Cardiac muscle cell (in vitro differentiated cells and primary cell): ENCODE data around the gene SPATA13. TPM values are rescaled to one million over a fixed set of nuclear protein-coding genes. Genes with fewer than 3 reads are reported as not detected.

Experiments used
- DNase-seq, 2 donors: peaks; one replicate each; pipeline versions ENCODE4 v3.0.0 to v3.0.0-alpha.2; 2010 to 2017; ENCODE audit warnings: low read depth in 1 of 2, low spot score in 1 of 2
- H3K27ac ChIP-seq: fragments of 200-600 bp; sonication (generic); 2 replicates; pipeline ENCODE4 v1.5.1; 2016
- H3K27me3 ChIP-seq: fragments of 200-600 bp; sonication (generic); 2 replicates; pipeline ENCODE4 v1.6.0; 2016; ENCODE audit warnings: control low read depth
- H3K36me3 ChIP-seq: fragments of 200-600 bp; sonication (generic); 2 replicates; pipeline ENCODE4 v1.5.1; 2016; ENCODE audit warnings: control low read depth
- H3K4me1 ChIP-seq: fragments of 200-600 bp; sonication (generic); 2 replicates; pipeline ENCODE4 v1.8.1; 2017; ENCODE audit warnings: low read depth, mild to moderate bottlenecking, mixed run types
- H3K4me3 ChIP-seq: fragments of 200-600 bp; sonication (generic); 2 replicates; pipeline ENCODE4 v1.5.1; 2016; ENCODE audit warnings: mild to moderate bottlenecking
- H3K9me3 ChIP-seq: fragments of 200-600 bp; sonication (generic); 2 replicates; pipeline ENCODE4 v1.5.1; 2017; ENCODE audit warnings: low read depth, mild to moderate bottlenecking, control low read depth
- CTCF ChIP-seq: IDR thresholded peaks from 2 replicates; pipeline ENCODE4 v1.5.1; 2012; ENCODE audit warnings: low read depth, mild to moderate bottlenecking, low read length
- polyA plus RNA-seq: library from polyadenylated mRNA; unstranded; fragments of >200 nt; fragmentation: Nextera tagmentation; extraction: Ambion mirVana; gene quantifications from 2 replicates; pipeline ENCODE4 v1.2.1, GENCODE V29; 2016
- total RNA-seq: library from RNA; depleted of rRNA; stranded (reverse); fragments of >200 nt; gene quantifications from 2 replicates; pipeline ENCODE4 v1.2.3, GENCODE V29; 2016

SPATA13 gene
- total and polyA plus RNA-seq, 2 experiments from 2014 or later: 3.9 to 23.3 TPM

GRCh38 chr13:24228852-24229458, 68.4 kb downstream of the SPATA13 start:
- Histone ChIP-seq H3K4me3 (no peak overlapping the region), H3K27me3 (no peaks in the 10 kb centered on the region), H3K36me3 (no peaks in the 10 kb centered on the region), H3K27ac (no peak overlapping the region), H3K4me1 (peaks cover 2% of the 10 kb centered on the region), H3K9me3 (no peaks in the 10 kb centered on the region)
- peak; percentile 93 for TF ChIP-seq CTCF
- DNase-seq: peak; percentile 69 to 84

GRCh38 chr13:24230428-24231072, 70.0 kb downstream of the SPATA13 start:
- no peak for DNase-seq
- H3K27ac ChIP-seq: no peak overlapping the region
- H3K9me3 ChIP-seq: no peaks in the 10 kb centered on the region
- no peak for TF ChIP-seq CTCF
- no peaks in the 10 kb centered on the region for H3K27me3 ChIP-seq
- peaks cover 7% of the 10 kb centered on the region for H3K4me1 ChIP-seq
- H3K36me3 ChIP-seq: no peaks in the 10 kb centered on the region
- no peak overlapping the region for H3K4me3 ChIP-seq

GRCh38 chr13:24231377-24231776, 70.9 kb downstream of the SPATA13 start:
- DNase-seq: no peak
- H3K36me3 ChIP-seq: no peaks in the 10 kb centered on the region
- H3K4me1 ChIP-seq: peaks cover 7% of the 10 kb centered on the region
- no peaks in the 10 kb centered on the region for H3K27me3 ChIP-seq
- no peak overlapping the region for H3K27ac ChIP-seq
- no peak for TF ChIP-seq CTCF
- no peak overlapping the region for H3K4me3 ChIP-seq
- no peaks in the 10 kb centered on the region for H3K9me3 ChIP-seq

- Histone ChIP-seq H3K27me3 (no peaks in the 10 kb centered on the region), H3K27ac (no peak overlapping the region), H3K9me3 (no peaks in the 10 kb centered on the region), H3K4me3 (no peak overlapping the region), H3K4me1 (peaks cover 7% of the 10 kb centered on the region), H3K36me3 (no peaks in the 10 kb centered on the region)
- DNase-seq: no peak
- TF ChIP-seq CTCF: no peak
Observed at GRCh38 chr13:24232037-24232436, 71.5 kb downstream of the SPATA13 start.

GRCh38 chr13:24232474-24232873, 72.0 kb downstream of the SPATA13 start:
- H3K9me3 ChIP-seq: no peaks in the 10 kb centered on the region
- no peak overlapping the region for H3K27ac ChIP-seq
- no peaks in the 10 kb centered on the region for H3K27me3 ChIP-seq
- H3K4me1 ChIP-seq: peaks cover 7% of the 10 kb centered on the region
- no peak for TF ChIP-seq CTCF
- H3K36me3 ChIP-seq: no peaks in the 10 kb centered on the region
- H3K4me3 ChIP-seq: no peak overlapping the region
- no peak for DNase-seq
